Inferior parietal cortex (tissue), 1 donor: ENCODE measurements around the gene PRKAG2.

Experiments
- DNase-seq: peaks from one replicate; pipeline ENCODE4 v3.0.0-alpha.2; 2016; ENCODE audit errors: extremely low spot score

Gene PRKAG2

DNA sequence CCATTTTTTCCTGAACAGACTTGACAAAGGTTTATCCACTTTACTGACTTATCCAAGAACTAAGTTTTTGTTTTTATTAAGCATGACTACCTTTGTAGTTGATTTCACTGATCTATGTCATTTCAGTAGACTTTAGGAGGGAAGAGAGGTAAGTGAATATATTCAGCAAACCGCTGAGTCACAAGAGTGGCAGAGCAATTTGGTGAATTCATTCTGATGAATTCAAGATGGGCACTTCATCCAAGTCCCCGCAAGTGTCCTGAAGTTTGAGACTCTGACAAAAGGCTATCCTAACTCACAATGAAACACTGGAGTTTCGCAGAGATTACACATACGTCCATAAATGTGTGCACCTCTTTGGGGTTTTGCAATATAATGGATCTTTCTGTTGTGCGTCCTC is 255.0 kb downstream of the PRKAG2 start:
- DNase-seq = no peak

DNA sequence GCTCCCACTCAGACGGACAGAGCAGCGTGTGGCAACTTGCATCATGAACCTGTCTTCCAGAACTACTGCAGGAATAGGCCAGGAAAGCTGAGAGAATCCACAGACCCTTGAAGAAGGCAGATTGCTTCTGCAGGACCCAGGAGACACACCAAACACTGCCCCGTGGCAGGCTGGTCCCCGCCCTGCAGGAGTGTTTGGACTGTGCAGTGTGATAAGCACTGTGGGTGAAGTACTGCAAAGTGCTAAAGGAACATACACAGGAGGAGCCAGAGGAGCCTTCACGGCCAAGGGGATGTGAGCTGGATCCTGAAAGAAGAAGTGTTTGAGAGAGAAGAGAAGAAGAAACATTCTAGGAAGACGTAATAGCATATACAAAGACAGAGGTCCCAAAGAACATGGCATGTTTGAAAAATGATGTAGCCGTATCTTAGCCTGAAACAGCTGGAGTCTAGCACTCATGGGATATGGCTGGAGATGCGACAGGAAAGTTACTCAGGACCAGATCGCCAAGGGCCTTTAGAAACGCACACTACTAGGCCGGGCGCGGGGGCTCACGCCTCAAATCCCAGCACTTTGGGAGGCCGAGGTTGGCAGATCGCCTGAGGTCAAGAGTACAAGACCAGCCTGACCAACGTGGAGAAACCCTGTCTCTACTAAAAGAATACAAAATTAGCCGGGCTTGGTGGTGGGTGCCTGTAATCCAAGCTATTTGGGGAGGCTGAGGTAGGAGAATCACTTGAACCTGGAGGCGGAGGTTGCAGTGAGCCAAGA is 260.3 kb downstream of the PRKAG2 start:
- DNase-seq = no peak

DNA sequence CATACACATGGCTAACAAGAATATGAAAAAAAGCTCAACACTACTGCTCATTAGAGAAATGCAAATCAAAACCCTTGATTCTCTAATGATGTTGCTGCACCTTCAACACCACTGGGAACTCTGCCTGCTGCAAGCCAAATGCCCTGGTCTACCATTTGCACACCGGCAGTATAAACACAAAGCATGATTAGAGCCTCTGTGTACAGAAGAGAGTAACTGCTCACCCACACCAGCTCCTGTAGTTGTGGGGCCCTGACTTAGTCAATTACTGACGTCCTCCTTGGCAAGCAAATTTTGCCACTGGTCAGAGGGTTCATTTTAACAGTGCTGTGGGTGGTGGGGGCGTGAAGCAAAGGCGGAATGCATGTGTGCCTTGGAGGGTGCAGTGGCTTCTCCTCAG is 261.1 kb downstream of the PRKAG2 start:
- no peak for DNase-seq

DNA sequence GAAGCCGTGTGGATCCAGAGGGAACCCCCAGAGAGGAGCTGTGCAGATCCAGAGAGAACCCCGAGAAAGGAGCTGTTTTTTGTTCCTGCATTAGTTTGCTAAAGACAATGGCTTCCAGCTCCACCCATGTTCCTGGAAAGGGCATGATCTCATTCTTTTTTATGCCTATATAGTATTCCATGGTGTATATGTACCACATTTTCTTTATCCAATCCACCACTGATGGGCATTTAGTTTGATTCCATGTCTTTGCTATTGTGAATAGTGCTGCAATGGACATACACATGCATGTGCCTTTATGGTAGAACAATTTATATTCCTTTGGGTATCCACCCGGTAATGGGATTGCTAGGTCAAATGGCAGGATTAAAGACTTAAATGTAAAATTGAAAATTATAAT is 261.9 kb downstream of the PRKAG2 start:
- no peak for DNase-seq

DNA sequence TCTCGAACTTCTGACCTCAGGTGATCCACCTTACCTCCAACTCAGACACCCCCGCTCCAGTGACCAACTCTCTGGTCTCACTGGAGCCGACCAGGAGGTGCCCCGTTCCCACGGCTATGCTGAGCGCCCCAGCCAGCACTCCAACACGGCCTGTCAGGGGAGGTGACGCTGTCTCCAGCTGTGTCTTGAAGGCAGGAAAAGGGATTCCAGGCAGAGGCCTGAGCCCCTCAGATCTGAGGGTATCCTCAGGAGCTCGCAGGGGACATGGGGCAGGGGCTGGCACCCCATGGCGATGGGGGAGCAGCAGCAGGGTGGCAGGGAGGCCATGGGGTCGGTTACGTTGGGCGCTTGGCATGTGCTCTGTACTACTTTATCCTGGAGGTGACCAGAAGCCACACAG is 262.9 kb downstream of the PRKAG2 start:
- DNase-seq = no peak

DNA sequence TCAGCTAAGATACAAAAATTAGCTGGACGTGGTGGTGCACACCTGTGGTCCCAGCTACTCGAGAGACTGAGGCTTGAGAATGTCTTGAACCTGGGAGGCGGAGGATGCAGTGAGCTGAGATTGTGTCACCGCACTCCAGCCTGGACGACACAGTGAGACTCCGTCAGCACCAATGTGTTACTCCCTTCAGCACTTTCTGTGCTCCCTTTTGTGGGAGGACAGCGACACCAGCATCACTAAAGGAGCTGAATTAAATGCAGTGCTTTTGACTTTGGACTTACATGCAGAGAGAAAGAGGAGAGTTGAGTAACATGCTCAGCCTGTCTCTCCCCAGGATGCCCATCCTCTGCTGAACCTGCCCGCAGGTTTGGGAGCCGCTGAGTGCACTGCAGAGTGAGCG is 265.0 kb downstream of the PRKAG2 start:
- no peak for DNase-seq

DNA sequence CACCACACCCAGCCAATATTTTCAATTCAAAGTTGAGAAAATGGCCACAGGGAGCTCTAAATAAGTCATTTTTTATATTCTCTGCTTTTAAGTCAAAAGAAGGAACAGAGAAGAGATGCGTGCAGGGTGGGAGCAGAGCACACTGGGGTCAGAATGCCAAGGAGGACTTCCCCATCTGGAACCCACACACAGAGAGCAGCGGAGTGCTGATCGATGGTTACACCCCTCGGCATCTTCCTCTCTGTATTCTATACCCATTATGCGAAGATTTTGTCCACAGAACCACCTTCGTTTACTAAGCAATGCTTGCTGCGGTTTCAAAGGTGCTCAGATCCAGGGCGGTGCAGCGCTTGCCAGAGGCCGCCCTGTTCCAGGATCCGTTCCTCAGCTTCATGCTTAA is 265.9 kb downstream of the PRKAG2 start:
- DNase-seq = no peak

DNA sequence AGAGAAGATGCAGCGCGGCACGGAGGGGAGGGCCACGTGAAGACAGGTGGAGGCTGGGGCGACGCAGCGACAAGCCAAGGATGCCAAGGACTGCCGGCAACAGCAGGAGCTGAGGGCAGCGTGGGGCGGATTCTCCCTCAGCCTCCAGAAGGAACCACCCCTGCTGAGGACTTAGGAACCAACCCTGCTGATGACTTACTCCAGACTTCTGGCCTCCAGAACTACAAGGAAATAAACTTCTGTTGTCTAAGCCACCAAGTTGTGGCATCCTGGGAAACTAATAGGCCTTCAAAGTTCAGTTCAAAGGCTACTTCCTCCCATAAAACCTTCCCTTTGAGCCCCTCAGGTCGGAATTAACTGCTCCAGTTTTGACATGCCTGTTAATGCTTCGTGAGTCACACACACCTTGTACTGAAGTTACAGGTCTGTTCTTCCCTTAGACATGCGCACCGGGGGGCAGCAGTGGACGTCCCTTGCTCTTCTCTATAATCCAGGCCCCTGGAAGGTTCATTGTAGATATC is 268.8 kb downstream of the PRKAG2 start:
- DNase-seq = no peak

DNA sequence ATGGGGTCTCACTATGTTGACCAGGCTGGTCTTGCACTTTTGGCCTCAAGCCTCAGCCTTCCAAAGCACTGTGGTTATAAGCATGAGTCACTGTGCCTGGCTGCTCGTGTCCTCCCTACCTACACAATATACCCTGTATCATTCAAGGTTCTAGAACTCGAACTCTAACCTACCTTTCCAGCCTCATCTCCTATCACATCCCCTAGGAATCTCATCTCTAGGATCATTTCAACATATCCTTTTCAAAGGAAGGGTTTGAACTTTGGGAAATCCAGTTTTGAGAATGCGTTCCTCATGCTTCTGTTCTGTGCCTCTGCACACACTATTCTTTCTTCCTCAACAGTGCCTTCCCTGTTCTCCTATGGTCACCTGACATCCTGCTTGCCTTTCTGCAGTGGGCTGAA is 269.4 kb downstream of the PRKAG2 start:
- DNase-seq = no peak

DNA sequence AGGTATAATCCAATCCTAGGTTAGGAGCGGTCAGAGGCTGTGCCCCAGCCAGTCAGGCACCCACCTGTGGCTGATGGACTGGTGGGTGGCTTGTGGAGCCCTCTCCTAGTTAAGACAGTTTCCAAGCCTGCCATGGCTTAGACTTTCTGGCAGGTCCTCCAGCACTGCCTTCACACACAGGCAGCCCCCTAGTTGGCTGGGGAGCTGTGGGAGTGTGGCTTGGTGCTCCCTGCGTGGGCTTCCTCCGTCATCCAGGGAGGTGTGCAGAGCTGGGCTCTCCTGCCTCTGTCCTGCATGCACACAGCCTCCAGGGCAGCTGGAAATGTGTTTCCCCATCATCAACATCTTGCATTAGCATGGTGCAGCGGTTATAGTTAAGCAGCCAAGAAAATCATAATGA is 273.0 kb downstream of the PRKAG2 start:
- no peak for DNase-seq

DNA sequence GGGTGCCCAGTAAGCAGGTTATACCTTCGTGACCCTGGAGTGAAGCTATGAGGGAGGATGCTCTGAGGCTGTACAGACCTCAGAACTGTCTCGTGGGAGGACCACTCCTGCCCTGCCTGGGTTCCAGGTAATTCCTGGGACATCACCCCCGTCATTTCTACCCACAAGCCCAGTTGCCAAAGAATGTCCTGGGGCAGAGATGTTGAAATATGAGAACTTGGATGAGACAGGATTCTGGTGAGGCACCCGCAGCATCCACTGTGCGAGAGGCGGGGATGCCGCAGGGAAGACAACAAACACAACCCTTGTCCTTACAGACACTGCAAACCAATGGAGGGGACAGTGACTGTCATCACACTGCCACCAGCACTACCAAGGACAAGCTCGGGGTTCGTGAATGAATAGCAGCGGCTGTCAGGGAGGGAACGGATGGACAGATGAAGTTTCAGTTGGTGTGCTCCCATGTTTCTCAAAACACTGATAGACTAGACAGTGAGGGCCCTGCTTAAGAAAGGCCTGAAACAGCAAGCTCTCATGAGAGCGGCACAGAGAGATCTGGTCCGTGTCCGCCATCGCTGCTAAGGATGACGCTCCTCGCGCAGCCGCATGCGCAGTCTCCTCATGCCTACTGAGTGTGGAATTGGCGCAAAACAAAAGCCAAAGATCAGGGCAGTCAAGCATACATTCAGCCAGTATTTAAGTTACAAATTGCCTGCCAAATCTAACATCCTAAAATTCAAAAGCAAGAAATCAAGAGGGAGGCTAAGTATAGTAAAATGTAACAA is 275.2 kb downstream of the PRKAG2 start:
- no peak for DNase-seq

DNA sequence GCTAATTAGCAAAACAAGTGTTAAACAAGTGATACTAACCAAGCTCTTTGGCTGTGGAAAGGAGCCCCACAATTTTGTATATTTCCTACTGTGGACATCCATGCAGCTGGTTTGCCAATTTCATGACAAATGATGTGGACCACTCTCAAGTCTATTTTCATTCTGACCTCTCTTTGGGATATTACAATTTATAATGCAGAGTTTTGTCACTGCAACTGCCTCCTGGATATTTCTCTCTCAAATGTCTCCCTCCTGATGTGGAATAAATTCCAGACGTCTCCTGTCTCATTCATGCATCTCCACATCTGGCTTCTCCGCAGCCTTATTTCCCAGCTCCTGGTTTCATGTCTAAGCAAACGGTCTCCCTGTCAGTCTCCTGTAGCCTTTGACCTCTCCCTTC is 276.6 kb downstream of the PRKAG2 start:
- no peak for DNase-seq

DNA sequence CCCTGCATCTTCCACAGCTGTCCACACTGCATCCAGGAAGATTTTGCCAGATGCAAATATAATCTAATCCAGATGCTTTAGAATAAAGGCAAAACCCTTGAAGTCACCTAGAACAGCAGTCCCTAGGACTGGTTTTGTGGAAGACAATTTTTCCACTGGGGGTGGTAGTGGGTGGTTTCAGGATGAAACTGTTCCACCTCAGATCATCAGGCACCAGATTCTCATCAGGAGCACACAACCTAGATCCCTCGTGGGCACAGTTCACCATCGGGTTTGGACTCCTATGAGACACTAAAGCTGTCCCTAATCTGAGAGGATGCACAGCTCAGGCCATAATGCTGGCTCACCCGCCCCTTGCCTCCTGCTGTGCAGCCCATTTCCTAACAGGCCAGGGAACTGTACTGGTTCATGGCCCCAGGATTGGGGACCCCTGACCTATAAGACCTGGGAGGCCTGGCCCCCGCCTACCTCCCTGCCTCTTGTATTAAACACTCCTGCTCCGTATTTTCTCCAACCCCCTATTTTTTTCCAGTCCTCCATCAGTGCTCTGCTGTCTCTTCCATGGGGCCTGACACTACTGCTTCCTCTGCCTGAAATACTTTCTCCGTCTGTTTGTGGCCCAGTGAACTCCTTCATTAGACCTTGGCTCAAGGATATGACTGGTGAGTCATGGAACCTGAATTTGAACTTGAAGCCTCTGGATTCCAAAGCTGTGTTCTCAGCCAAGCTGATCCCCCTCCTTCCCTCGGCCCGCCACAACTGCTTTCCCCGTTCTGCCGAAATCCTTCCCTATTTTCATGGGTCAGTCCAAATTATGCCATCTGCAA is 277.3 kb downstream of the PRKAG2 start:
- no peak for DNase-seq

DNA sequence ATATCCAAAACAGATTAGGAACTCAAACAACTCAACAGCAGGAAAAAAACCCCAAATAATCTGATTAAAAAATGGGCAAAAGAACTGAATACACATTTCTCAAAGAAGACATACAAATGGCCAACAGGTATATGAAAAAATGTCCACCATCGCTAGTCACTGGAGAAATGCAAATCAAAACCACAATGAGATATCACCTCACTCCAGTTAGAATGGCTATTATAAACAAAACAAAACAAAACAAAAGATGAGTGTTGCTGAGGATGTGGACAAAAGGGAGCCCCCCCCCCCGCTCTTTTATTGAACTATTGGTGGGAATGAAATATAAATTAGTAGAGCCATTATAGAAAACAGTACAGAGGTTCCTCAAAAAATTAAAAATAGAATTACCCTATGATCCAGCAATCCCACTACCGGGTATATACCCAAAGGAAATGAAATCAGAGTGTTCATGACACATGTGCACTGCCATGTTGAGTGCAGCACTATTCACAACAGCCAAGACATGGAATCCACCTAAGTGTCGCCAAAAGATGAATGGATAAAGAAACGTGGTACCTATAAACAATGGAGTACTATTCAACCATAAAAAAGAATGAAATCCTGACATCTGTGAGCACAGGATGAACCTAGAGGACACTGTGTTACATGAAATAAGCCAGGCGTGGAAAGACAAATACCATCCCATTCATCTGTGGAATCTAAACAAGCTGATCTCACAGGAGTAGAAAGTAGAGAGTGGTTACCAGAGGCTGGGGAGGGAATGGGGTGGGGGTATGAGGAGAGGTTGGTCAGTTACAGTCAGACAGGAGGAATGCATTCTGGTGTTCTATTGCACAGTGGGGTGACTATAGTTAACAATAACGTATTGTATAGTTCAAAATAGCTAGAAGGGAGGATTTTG is 279.1 kb downstream of the PRKAG2 start:
- DNase-seq = no peak

DNA sequence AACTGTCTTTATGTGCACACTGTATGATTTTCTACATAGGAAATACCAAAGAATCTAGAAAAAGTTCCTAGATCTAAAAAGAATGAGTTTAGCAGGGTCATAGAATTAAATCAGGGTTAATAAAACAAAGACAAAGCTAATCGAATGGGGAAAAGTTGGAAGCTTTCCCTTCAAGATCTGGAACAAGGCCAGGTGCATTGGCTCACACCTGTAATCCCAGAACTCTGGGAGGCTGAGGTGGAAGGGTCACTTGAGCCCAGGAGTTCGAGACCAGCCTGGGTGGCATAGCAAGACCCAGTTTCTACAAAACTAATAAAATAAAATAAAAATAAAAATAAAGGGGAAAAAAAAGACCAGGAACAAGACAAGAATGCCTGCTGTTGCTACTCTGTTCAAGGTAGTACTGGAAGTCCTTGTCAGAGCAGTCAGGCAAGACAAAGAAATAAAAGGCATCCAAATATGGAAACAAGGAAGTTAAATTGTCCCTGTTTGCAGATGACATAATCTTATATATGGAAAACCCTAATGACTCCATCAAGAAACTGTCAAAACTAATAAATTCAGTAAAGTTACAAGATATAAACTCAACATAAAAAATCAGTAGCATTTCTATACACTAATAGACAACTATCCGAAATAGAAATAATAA is 281.1 kb downstream of the PRKAG2 start:
- no peak for DNase-seq

DNA sequence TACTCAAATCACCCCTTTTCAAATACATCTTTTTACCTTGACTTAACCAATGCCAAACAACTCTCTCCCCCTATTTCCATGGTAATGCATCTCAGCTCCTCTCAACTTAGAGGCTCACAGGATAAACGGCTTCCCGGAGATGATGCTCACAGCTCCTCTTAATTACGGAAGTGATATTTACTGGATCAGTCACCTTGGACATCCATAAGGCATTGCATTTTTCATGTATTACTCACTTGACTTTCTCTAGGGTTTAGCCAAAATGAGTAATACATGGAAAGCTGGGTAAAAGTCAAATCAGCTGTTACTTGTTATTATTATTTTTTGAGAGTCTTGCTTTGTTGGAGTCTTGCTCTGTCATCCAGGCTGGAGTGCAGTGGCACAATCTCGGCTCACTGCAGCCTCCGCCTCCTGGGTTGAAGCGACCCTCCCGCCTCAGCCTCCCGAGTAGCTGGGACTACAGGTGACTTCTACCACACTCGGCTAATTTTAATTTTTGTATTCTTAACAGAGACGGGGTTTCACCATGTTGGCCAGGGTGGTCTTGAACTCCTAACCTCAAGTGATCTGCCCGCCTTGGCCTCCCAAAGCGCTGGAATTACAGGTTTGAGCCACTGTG is 283.9 kb downstream of the PRKAG2 start:
- DNase-seq = no peak

DNA sequence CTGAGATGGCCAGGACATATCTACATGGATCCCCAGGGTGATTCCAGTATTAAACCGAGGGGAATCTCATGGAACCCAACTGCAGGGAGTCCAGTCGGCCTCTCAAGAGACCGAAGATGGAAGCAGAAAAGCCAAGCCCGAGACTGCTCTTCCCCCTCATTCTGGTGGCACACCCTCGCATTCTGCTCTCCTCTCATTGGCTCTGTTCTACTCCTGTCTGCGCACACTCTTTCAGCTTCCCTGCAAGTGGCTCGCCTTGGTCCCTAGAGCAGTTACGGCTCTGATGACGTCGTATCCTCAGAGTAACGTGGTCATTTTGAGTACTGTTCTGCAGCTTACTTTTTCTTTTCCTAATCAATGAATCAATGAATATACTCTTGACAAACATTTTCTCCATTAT is 284.6 kb downstream of the PRKAG2 start:
- no peak for DNase-seq

DNA sequence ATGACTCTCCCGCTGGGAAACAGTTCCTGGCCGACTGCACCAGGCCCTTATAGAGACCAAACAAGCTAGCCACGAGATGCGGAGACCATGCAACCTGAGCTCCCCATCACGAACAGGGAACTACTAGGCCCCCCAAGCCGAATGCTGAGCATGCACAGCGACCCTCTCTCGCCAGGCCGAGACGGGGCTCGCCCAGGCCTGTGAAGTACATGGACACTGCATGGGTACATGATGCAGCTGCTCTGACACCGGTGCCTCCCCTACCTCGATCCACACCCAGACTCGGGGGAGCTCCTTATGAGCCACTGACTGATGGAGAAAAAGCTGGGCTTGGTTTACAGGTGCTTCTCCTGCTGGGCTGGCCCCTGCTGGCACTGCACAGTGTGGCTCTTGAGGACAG is 285.0 kb downstream of the PRKAG2 start:
- DNase-seq = no peak

DNA sequence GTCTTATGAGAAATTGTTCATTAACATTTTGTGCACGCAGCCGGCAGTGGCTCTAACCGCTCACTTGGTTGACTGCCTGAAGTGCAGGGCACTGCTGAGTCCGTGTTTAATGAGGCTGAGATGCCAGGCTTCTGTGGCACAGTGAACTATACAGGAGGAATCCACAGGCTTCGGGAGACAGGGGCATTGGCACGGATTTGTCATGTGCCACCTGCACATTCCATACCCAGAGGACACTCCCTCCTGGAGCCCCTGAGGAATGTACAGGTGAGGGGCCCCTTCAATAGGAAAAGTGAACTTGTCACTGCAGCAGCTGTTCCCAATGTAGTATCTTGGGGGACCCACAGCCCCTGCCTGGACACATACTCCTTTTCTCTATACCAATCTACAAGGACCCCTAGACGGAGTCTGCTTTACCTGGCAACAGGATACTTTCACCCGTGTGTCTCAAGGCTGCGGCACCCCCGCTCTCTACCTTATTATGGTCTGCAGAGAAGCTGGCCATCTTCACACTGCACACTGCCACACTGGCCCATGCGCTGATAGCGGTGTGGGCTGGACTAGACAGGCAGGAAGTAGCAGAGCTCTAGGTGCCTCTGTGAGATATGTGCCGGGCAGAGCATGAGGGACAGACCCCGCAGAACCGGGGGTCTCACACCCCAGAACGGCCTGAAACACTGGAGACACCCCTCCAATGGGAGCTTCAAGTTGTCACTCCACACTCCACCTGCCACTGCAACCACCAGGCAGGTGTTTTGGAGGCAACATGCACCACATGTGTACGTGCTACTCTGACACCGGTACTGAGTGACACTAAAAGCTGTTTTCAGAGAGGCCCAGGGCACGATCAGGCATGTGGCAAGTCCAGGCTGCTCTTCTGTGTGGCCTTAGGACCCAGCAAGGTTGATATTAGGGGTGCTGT is 285.8 kb downstream of the PRKAG2 start:
- DNase-seq = no peak
